ENCODE measurements around the gene ABHD12. TPM values are rescaled to one million over a fixed set of nuclear protein-coding genes. Genes with fewer than 3 reads are reported as not detected.

Gene ABHD12
- total RNA-seq, 3 donors from 2014 or later (not counting 1 experiment from before 2014, with no cell fraction given) = 28.5 to 34.6 (median 34.5) TPM

- no peak for DNase-seq
- Mint-ChIP-seq H3K4me1 (peaks cover 7 to 26% of the 10 kb centered on the region in 2 donors), H3K9me3 (no peaks in the 10 kb centered on the region), H3K27ac (peak overlapping the region in 1 of 2 donors; percentile 58), H3K4me3 (no peak overlapping the region), H3K36me3 (no peaks in the 10 kb centered on the region), H3K27me3 (ENCODE audit: low read depth in 2 of 2) (no peaks in the 10 kb centered on the region)
- TF ChIP-seq CTCF (IDR thresholded peaks at IDR 0.05) = no peak
- Histone ChIP-seq H3K27ac (ENCODE audit: low read length) (no peak overlapping the region), H3K27me3 (ENCODE audit: control insufficient read depth, insufficient read depth, low read length) (no peaks in the 10 kb centered on the region), H3K4me3 (ENCODE audit: low read length) (no peak overlapping the region), H3K36me3 (ENCODE audit: control insufficient read depth, insufficient read depth, low read length) (peaks cover 3% of the 10 kb centered on the region), H3K4me1 (ENCODE audit: control insufficient read depth, insufficient read depth, low read length) (peaks cover 31% of the 10 kb centered on the region), H3K9me3 (ENCODE audit: control insufficient read depth, insufficient read depth, low read length) (no peaks in the 10 kb centered on the region)
- WGBS (ENCODE audit: insufficient coverage) = 85% methylated on average over 17 of the region's 17 CpGs
- ATAC-seq = no peak
- intact Hi-C loops (cut with micrococcal nuclease) = no loop called here
Measured at GRCh38 chr20:25308671-25309394, 81.8 kb downstream of the ABHD12 start.

- no peak overlapping the region for H3K4me3 Mint-ChIP-seq
- Histone ChIP-seq H3K27me3 (ENCODE audit: control insufficient read depth, insufficient read depth, low read length) (no peaks in the 10 kb centered on the region), H3K27ac (ENCODE audit: low read length) (no peak overlapping the region), H3K4me1 (ENCODE audit: control insufficient read depth, insufficient read depth, low read length) (peaks cover 26% of the 10 kb centered on the region), H3K4me3 (ENCODE audit: low read length) (no peak overlapping the region), H3K36me3 (ENCODE audit: control insufficient read depth, insufficient read depth, low read length) (peaks cover 3% of the 10 kb centered on the region), H3K9me3 (ENCODE audit: control insufficient read depth, insufficient read depth, low read length) (no peaks in the 10 kb centered on the region)
- no peaks in the 10 kb centered on the region for H3K9me3 Mint-ChIP-seq
- H3K27me3 Mint-ChIP-seq (ENCODE audit: low read depth in 2 of 2) = no peaks in the 10 kb centered on the region
- H3K4me1 Mint-ChIP-seq = peaks cover 7 to 21% of the 10 kb centered on the region in 2 donors
- 91% methylated on average over 13 of the region's 13 CpGs for WGBS (ENCODE audit: insufficient coverage)
- H3K36me3 Mint-ChIP-seq = no peaks in the 10 kb centered on the region
- no peak overlapping the region for H3K27ac Mint-ChIP-seq
- intact Hi-C loops (cut with micrococcal nuclease) = no loop called here
- ATAC-seq (no peak), DNase-seq (no peak)
- no peak for TF ChIP-seq CTCF (IDR thresholded peaks at IDR 0.05)
Measured at GRCh38 chr20:25308083-25308491, 82.5 kb downstream of the ABHD12 start.

- no peak for TF ChIP-seq CTCF (IDR thresholded peaks at IDR 0.05)
- WGBS (ENCODE audit: insufficient coverage) = 97% methylated on average over 10 of the region's 10 CpGs
- peaks cover 5% of the 10 kb centered on the region for H3K36me3 ChIP-seq (ENCODE audit: control insufficient read depth, insufficient read depth, low read length)
Measured at GRCh38 chr20:25306991-25307903, 83.4 kb downstream of the ABHD12 start.

More at GRCh38 chr20:25306991-25307903, 83.4 kb downstream of the ABHD12 start:
- Mint-ChIP-seq H3K27me3 (ENCODE audit: low read depth in 2 of 2) (no peaks in the 10 kb centered on the region), H3K9me3 (no peaks in the 10 kb centered on the region), H3K4me3 (no peak overlapping the region), H3K36me3 (no peaks in the 10 kb centered on the region), H3K4me1 (peaks cover 7 to 21% of the 10 kb centered on the region in 2 donors), H3K27ac (peak overlapping the region in 1 of 2 donors; percentile 63)
- Histone ChIP-seq H3K4me1 (ENCODE audit: control insufficient read depth, insufficient read depth, low read length) (peaks cover 26% of the 10 kb centered on the region), H3K27ac (ENCODE audit: low read length) (no peak overlapping the region), H3K4me3 (ENCODE audit: low read length) (no peak overlapping the region), H3K9me3 (ENCODE audit: control insufficient read depth, insufficient read depth, low read length) (no peaks in the 10 kb centered on the region), H3K27me3 (ENCODE audit: control insufficient read depth, insufficient read depth, low read length) (no peaks in the 10 kb centered on the region)
- intact Hi-C loops (cut with micrococcal nuclease) = no loop called here
- no peak for ATAC-seq
- DNase-seq = no peak

Measured in natural killer cell (primary cell).